Measurements from ENCODE around the gene RHOBTB3. TPM values are rescaled to one million over a fixed set of nuclear protein-coding genes. Genes with fewer than 3 reads are reported as not detected.
"Not testable (repeated sequence)": the region's sequence is repeated elsewhere in the genome, so short reads cannot be mapped to it uniquely, and the experiment has no call there.

Gene RHOBTB3
- total and polyA plus RNA-seq, 8 donors = 13.7 to 730 (median 89.3) TPM

- Histone ChIP-seq H3K27me3 (no peaks in the 10 kb centered on the region), H3K9me3 (no peaks in the 10 kb centered on the region), H3K4me3 (no peak overlapping the region), H3K4me1 (peaks cover 38 to 73% (median 58%) of the 10 kb centered on the region in 4 donors), H3K27ac (peak overlapping the region; percentile 18 to 81 (median 73)), H3K36me3 (peaks cover 0 to 22% (median 10%) of the 10 kb centered on the region in 4 donors)
- 29 to 54% (median 47%) methylated on average over 10 of the region's 10 CpGs for WGBS, 5 donors
- intact Hi-C loops (cut with DNase I; ENCODE audit: low total_unique reads) = no loop called here
- DNase-seq = peak; percentile 58 to 92
- TF ChIP-seq EP300 (IDR thresholded peaks at IDR 0.05) (no peak), POLR2AphosphoS5 (IDR thresholded peaks at IDR 0.05) (peak in 1 of 3 donors; percentile 6), CTCF (IDR thresholded peaks at IDR 0.05) (no peak)
Measured at GRCh38 chr5:95808686-95809413, 77.7 kb downstream of the RHOBTB3 start.

- TF ChIP-seq CTCF (IDR thresholded peaks at IDR 0.05) (no peak), EP300 (IDR thresholded peaks at IDR 0.05) (no peak), POLR2A (IDR thresholded peaks at IDR 0.05) (no peak), POLR2AphosphoS5 (IDR thresholded peaks at IDR 0.05) (no peak)
- peak in 1 of 2 donors; percentile 63 for DNase-seq
- Histone ChIP-seq H3K9me3 (no peaks in the 10 kb centered on the region), H3K4me1 (peaks cover 38 to 68% (median 56%) of the 10 kb centered on the region in 4 donors), H3K27me3 (no peaks in the 10 kb centered on the region), H3K27ac (peak overlapping the region; percentile 18 to 81 (median 73)), H3K4me3 (no peak overlapping the region), H3K36me3 (peaks cover 0 to 28% (median 17%) of the 10 kb centered on the region in 4 donors)
- WGBS, 5 donors = 10 to 31% (median 20%) methylated on average over 2 of the region's 2 CpGs
- intact Hi-C loops (cut with DNase I; ENCODE audit: low total_unique reads) = no loop called here
Measured at GRCh38 chr5:95809414-95809960, 78.4 kb downstream of the RHOBTB3 start.

- Histone ChIP-seq H3K9me3 (no peaks in the 10 kb centered on the region), H3K27me3 (no peaks in the 10 kb centered on the region), H3K4me1 (peaks cover 38 to 68% (median 56%) of the 10 kb centered on the region in 4 donors), H3K36me3 (peaks cover 0 to 38% (median 23%) of the 10 kb centered on the region in 4 donors), H3K4me3 (no peak overlapping the region), H3K27ac (peak overlapping the region in 4 of 5 donors; percentile 59 to 81 (median 76))
- intact Hi-C loops (cut with DNase I; ENCODE audit: low total_unique reads) = no loop called here
- WGBS, 5 donors = 19 to 33% (median 26%) methylated on average over 5 of the region's 5 CpGs
- DNase-seq = peak in 1 of 2 donors; percentile 49
- TF ChIP-seq POLR2AphosphoS5 (IDR thresholded peaks at IDR 0.05) = no peak
- TF ChIP-seq CTCF (IDR thresholded peaks at IDR 0.05) = no peak
- no peak for TF ChIP-seq EP300 (IDR thresholded peaks at IDR 0.05)
Measured at GRCh38 chr5:95810305-95811125, 79.4 kb downstream of the RHOBTB3 start.

- 70 to 76% (median 71%) methylated on average over 6 of the region's 6 CpGs for WGBS, 5 donors
- H3K4me3 ChIP-seq; intact Hi-C loops (cut with DNase I; ENCODE audit: low total_unique reads); DNase-seq; H3K27me3 ChIP-seq; H3K9me3 ChIP-seq: not testable (repeated sequence)
- Histone ChIP-seq H3K27ac (peak overlapping the region in 4 of 5 donors; percentile 59 to 81 (median 76)), H3K4me1 (peaks cover 38 to 68% (median 56%) of the 10 kb centered on the region in 4 donors), H3K36me3 (peaks cover 0 to 44% (median 28%) of the 10 kb centered on the region in 4 donors)
Measured at GRCh38 chr5:95811126-95811423, 79.9 kb downstream of the RHOBTB3 start.

GRCh38 chr5:95811461-95812073 is 80.4 kb downstream of the RHOBTB3 start:
- H3K27me3 ChIP-seq; DNase-seq; intact Hi-C loops (cut with DNase I; ENCODE audit: low total_unique reads); H3K9me3 ChIP-seq; H3K4me3 ChIP-seq: not testable (repeated sequence)
- peak overlapping the region in 3 of 5 donors; percentile 44 to 81 (median 80) for H3K27ac ChIP-seq
- peaks cover 0 to 49% (median 32%) of the 10 kb centered on the region in 4 donors for H3K36me3 ChIP-seq
- 80 to 90% (median 87%) methylated on average over 13 of the region's 13 CpGs for WGBS, 5 donors
- peaks cover 38 to 71% (median 59%) of the 10 kb centered on the region in 4 donors for H3K4me1 ChIP-seq

Measured in stomach (tissue), 9 donors.